ENCODE data around the gene LRMDA. TPM values are rescaled to one million over a fixed set of nuclear protein-coding genes. Genes with fewer than 3 reads are reported as not detected.

Gene LRMDA
- total RNA-seq, 1 experiment from 2014 or later = not detected

GRCh38 chr10:75807456-75807855, 376.0 kb downstream of the LRMDA start:
- POLR2A ChIA-PET (ENCODE audit: low non-redundant PET) = no interaction called here
- H3K9me3 ChIP-seq (ENCODE audit: low read depth, low read length, poor library complexity, severe bottlenecking) = no peaks in the 10 kb centered on the region
- H3K27ac ChIP-seq (ENCODE audit: low read depth, low read length, poor library complexity, severe bottlenecking) = no peak overlapping the region
- no TSS peak for BruUV-seq (replicated peaks)
- DNase-seq (ENCODE audit: low spot score) = no peak
- peaks cover 5% of the 10 kb centered on the region for H3K27me3 ChIP-seq (replicated peaks; ENCODE audit: insufficient read depth, low read depth, low read length, poor library complexity)
- H3K4me1 ChIP-seq (ENCODE audit: insufficient read depth, low read length, poor library complexity, severe bottlenecking) = no peaks in the 10 kb centered on the region
- TF ChIP-seq EZH2 (IDR thresholded peaks at IDR 0.05; ENCODE audit: borderline replicate concordance, low read depth, low read length, poor library complexity, severe bottlenecking) = no peak
- no peak for TF ChIP-seq CTCF (conservative IDR thresholded peaks at IDR 0.05; ENCODE audit: low read depth, low read length)
- H3K4me3 ChIP-seq (ENCODE audit: low read depth, low read length, poor library complexity, severe bottlenecking) = no peak overlapping the region
- no peaks in the 10 kb centered on the region for H3K36me3 ChIP-seq (ENCODE audit: insufficient read depth, low read length, poor library complexity, severe bottlenecking)
- intact Hi-C loops (cut with micrococcal nuclease; ENCODE audit: unreplicated experiment) = no loop called here
- CTCF ChIA-PET = no interaction called here

- no TSS peak for BruUV-seq (replicated peaks)
- H3K27me3 ChIP-seq (replicated peaks; ENCODE audit: insufficient read depth, low read depth, low read length, poor library complexity) = peaks cover 11% of the 10 kb centered on the region
- H3K27ac ChIP-seq (ENCODE audit: low read depth, low read length, poor library complexity, severe bottlenecking) = no peak overlapping the region
- no peak overlapping the region for H3K4me3 ChIP-seq (ENCODE audit: low read depth, low read length, poor library complexity, severe bottlenecking)
- no peaks in the 10 kb centered on the region for H3K9me3 ChIP-seq (ENCODE audit: low read depth, low read length, poor library complexity, severe bottlenecking)
- ChIA-PET POLR2A (ENCODE audit: low non-redundant PET) (no interaction called here), CTCF (no interaction called here)
- intact Hi-C loops (cut with micrococcal nuclease; ENCODE audit: unreplicated experiment) = no loop called here
- H3K4me1 ChIP-seq (ENCODE audit: insufficient read depth, low read length, poor library complexity, severe bottlenecking) = no peaks in the 10 kb centered on the region
- H3K36me3 ChIP-seq (ENCODE audit: insufficient read depth, low read length, poor library complexity, severe bottlenecking) = no peaks in the 10 kb centered on the region
- TF ChIP-seq CTCF (conservative IDR thresholded peaks at IDR 0.05; ENCODE audit: low read depth, low read length) = no peak
- no peak for TF ChIP-seq EZH2 (IDR thresholded peaks at IDR 0.05; ENCODE audit: borderline replicate concordance, low read depth, low read length, poor library complexity, severe bottlenecking)
- no peak for DNase-seq (ENCODE audit: low spot score)
Observed at GRCh38 chr10:75809003-75809402, 377.6 kb downstream of the LRMDA start.

DNA sequence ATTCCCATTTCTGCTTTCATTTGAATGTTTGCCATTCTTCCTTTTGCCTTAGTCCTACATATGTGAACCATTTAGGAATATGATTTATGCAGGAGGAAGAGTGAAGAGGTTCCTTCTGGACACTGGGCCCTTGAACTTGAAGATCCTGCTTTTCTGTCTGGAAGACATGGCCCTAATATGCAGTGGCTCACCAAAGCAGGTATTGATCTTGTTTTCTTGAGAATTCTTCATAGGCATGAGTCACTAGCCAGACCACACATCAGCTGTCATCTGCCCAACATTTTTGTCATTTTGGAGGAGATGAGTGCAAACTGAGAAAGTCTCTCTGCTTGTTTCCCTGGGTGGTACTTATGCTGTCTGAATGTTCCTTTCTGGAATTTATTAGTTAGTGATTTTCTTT, 382.6 kb downstream of the LRMDA start:
- no TSS peak for BruUV-seq (replicated peaks)
- intact Hi-C loops (cut with micrococcal nuclease; ENCODE audit: unreplicated experiment) = no loop called here
- no peak for TF ChIP-seq CTCF (conservative IDR thresholded peaks at IDR 0.05; ENCODE audit: low read depth, low read length)
- no peak for TF ChIP-seq EZH2 (IDR thresholded peaks at IDR 0.05; ENCODE audit: borderline replicate concordance, low read depth, low read length, poor library complexity, severe bottlenecking)
- DNase-seq (ENCODE audit: low spot score) = no peak
- H3K4me3 ChIP-seq (ENCODE audit: low read depth, low read length, poor library complexity, severe bottlenecking) = no peak overlapping the region
- ChIA-PET POLR2A (ENCODE audit: low non-redundant PET) (no interaction called here), CTCF (no interaction called here)
- H3K36me3 ChIP-seq (ENCODE audit: insufficient read depth, low read length, poor library complexity, severe bottlenecking) = no peaks in the 10 kb centered on the region
- H3K27me3 ChIP-seq (replicated peaks; ENCODE audit: insufficient read depth, low read depth, low read length, poor library complexity) = peaks cover 7% of the 10 kb centered on the region
- H3K4me1 ChIP-seq (ENCODE audit: insufficient read depth, low read length, poor library complexity, severe bottlenecking) = no peaks in the 10 kb centered on the region
- no peaks in the 10 kb centered on the region for H3K9me3 ChIP-seq (ENCODE audit: low read depth, low read length, poor library complexity, severe bottlenecking)
- no peak overlapping the region for H3K27ac ChIP-seq (ENCODE audit: low read depth, low read length, poor library complexity, severe bottlenecking)
